ENCODE data around the gene LIAS.

DNA sequence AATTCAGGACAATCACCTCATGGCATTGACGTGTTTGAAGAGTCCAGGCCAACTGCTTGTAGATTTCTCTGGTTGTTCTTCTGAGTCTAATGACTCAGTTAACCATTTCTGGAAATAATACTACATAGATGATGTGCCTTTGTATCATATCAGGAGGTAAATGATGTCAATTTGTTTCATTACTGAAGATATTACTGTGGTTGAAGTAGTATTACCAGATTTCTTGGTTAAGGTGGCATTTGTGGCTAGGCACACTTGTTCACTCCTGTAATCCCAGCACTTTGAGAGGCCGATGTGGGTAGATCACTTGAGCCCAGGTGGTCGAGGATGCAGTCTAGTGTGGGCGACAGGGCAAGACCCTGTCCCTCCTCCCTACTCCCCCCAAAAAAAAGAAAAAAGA lies 15.9 kb upstream of the LIAS start:
- TF ChIP-seq EZH2 (IDR thresholded peaks at IDR 0.05; ENCODE audit: borderline replicate concordance, insufficient read depth, low read length, poor library complexity, severe bottlenecking) = no peak
- no peak for TF ChIP-seq MXI1 (conservative IDR thresholded peaks at IDR 0.05; ENCODE audit: poor library complexity, severe bottlenecking)
- TF ChIP-seq, protein P1, sequence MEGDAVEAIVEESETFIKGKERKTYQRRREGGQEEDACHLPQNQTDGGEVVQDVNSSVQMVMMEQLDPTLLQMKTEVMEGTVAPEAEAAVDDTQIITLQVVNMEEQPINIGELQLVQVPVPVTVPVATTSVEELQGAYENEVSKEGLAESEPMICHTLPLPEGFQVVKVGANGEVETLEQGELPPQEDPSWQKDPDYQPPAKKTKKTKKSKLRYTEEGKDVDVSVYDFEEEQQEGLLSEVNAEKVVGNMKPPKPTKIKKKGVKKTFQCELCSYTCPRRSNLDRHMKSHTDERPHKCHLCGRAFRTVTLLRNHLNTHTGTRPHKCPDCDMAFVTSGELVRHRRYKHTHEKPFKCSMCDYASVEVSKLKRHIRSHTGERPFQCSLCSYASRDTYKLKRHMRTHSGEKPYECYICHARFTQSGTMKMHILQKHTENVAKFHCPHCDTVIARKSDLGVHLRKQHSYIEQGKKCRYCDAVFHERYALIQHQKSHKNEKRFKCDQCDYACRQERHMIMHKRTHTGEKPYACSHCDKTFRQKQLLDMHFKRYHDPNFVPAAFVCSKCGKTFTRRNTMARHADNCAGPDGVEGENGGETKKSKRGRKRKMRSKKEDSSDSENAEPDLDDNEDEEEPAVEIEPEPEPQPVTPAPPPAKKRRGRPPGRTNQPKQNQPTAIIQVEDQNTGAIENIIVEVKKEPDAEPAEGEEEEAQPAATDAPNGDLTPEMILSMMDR (IDR thresholded peaks at IDR 0.05; ENCODE audit: poor library complexity, severe bottlenecking) = no peak
- TF ChIP-seq, protein P2, sequence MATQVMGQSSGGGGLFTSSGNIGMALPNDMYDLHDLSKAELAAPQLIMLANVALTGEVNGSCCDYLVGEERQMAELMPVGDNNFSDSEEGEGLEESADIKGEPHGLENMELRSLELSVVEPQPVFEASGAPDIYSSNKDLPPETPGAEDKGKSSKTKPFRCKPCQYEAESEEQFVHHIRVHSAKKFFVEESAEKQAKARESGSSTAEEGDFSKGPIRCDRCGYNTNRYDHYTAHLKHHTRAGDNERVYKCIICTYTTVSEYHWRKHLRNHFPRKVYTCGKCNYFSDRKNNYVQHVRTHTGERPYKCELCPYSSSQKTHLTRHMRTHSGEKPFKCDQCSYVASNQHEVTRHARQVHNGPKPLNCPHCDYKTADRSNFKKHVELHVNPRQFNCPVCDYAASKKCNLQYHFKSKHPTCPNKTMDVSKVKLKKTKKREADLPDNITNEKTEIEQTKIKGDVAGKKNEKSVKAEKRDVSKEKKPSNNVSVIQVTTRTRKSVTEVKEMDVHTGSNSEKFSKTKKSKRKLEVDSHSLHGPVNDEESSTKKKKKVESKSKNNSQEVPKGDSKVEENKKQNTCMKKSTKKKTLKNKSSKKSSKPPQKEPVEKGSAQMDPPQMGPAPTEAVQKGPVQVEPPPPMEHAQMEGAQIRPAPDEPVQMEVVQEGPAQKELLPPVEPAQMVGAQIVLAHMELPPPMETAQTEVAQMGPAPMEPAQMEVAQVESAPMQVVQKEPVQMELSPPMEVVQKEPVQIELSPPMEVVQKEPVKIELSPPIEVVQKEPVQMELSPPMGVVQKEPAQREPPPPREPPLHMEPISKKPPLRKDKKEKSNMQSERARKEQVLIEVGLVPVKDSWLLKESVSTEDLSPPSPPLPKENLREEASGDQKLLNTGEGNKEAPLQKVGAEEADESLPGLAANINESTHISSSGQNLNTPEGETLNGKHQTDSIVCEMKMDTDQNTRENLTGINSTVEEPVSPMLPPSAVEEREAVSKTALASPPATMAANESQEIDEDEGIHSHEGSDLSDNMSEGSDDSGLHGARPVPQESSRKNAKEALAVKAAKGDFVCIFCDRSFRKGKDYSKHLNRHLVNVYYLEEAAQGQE (IDR thresholded peaks at IDR 0.05; ENCODE audit: borderline replicate concordance) = no peak
- TF ChIP-seq POLR2AphosphoS5 (IDR thresholded peaks at IDR 0.05) = no peak
- no peak for TF ChIP-seq SMC3 (conservative IDR thresholded peaks at IDR 0.05; ENCODE audit: poor library complexity)
- TF ChIP-seq TAF1 (IDR thresholded peaks at IDR 0.05; ENCODE audit: low read depth) = no peak
